ENCODE results near the gene ANKRD22.
A peak's percentile ranks its signal among the peaks of the same experiment; 100 is the strongest.

Gene ANKRD22

DNA sequence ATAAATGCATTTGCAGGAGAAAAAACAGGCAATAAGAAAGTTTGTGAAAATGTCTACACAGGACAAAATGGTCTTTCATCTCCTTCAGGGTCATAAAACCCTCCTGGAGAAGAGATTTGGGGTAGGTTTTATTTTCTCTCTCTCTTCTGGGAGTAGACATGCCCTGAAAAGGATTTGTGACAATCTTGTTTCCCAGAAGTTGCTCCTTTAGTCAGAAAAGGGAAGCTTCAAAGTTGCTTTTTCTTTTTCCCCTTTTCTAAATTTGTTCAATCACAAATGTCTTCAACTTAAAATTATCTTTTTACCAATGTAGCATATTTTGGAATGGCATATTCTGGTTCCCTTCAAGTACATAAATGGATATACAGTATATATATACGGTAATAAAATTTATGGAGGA, 9.4 kb upstream of the ANKRD22 start:
- TF ChIP-seq, protein P1, sequence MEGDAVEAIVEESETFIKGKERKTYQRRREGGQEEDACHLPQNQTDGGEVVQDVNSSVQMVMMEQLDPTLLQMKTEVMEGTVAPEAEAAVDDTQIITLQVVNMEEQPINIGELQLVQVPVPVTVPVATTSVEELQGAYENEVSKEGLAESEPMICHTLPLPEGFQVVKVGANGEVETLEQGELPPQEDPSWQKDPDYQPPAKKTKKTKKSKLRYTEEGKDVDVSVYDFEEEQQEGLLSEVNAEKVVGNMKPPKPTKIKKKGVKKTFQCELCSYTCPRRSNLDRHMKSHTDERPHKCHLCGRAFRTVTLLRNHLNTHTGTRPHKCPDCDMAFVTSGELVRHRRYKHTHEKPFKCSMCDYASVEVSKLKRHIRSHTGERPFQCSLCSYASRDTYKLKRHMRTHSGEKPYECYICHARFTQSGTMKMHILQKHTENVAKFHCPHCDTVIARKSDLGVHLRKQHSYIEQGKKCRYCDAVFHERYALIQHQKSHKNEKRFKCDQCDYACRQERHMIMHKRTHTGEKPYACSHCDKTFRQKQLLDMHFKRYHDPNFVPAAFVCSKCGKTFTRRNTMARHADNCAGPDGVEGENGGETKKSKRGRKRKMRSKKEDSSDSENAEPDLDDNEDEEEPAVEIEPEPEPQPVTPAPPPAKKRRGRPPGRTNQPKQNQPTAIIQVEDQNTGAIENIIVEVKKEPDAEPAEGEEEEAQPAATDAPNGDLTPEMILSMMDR (IDR thresholded peaks at IDR 0.05; ENCODE audit: control insufficient read depth, extremely low read depth, insufficient read depth), result no peak
- DNase-seq (ENCODE audit: low read depth), result no peak
- H3K4me3 ChIP-seq (ENCODE audit: low read depth, low read length), result no peak overlapping the region

DNA sequence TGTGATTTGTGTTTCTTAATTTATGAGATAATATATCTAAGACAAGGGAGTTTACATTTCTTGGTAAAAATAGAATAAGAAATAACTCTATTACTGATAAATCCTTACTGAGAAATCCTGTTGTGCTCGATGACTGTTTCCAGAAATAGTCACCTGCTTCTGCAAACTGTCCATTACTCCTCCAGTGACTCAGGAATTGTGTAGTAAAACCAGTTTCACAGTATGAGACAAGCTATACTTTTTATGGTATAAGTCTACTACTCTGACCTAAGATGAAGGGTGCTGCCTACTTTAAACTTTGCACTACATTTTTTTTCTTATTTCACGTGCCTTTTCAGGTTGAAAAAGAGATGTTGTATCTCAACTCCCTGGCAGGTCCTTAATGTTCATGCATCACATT, 6.8 kb upstream of the ANKRD22 start:
- no peak overlapping the region for H3K4me3 ChIP-seq (ENCODE audit: low read depth, low read length)
- TF ChIP-seq, protein P1 (IDR thresholded peaks at IDR 0.05; ENCODE audit: control insufficient read depth, extremely low read depth, insufficient read depth), result no peak
- DNase-seq (ENCODE audit: low read depth), result peak; percentile 25

DNA sequence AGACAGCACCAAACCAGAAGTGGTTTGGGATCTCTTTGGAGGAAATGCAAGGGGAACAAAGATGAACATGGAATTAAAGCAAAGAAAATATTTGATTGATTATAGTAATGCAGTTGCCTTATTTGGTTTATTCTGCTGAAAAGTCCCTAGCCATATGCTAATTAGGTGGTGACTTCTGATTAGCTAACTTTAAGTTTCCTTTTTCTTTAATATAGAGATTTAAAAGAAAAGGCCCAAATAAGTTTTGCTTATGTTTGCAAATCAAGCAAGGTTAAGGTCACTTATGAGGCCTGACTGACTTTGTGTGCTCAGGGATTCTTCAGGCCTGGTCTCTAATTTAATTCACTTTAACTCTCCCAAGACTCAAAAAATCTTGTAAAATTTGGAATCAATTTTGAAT, 6.2 kb upstream of the ANKRD22 start:
- no peak for DNase-seq (ENCODE audit: low read depth)
- TF ChIP-seq, protein P1 (IDR thresholded peaks at IDR 0.05; ENCODE audit: control insufficient read depth, extremely low read depth, insufficient read depth), result no peak
- no peak overlapping the region for H3K4me3 ChIP-seq (ENCODE audit: low read depth, low read length)

DNA sequence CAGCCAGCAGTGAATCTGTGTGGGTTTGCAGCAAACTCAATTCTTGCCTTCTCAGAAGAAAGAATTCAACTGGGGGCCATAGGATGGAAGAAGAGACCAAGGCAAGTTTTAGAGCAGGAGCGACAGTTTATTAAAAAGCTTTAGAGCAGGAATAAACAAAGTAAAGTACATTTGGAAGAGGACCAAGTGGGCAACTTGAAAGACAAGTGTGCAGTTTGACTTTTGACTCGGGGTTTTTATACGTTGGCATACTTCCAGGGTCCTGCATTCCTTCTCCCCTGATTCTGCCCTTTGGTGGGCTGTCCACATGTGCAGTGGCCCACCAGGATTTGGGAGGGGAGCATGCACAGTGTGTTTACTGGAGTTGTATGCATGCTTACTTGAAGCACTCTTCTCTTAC, 3.0 kb upstream of the ANKRD22 start:
- no peak overlapping the region for H3K4me3 ChIP-seq (ENCODE audit: low read depth, low read length)
- TF ChIP-seq, protein P1 (IDR thresholded peaks at IDR 0.05; ENCODE audit: control insufficient read depth, extremely low read depth, insufficient read depth), result no peak
- no peak for DNase-seq (ENCODE audit: low read depth)

DNA sequence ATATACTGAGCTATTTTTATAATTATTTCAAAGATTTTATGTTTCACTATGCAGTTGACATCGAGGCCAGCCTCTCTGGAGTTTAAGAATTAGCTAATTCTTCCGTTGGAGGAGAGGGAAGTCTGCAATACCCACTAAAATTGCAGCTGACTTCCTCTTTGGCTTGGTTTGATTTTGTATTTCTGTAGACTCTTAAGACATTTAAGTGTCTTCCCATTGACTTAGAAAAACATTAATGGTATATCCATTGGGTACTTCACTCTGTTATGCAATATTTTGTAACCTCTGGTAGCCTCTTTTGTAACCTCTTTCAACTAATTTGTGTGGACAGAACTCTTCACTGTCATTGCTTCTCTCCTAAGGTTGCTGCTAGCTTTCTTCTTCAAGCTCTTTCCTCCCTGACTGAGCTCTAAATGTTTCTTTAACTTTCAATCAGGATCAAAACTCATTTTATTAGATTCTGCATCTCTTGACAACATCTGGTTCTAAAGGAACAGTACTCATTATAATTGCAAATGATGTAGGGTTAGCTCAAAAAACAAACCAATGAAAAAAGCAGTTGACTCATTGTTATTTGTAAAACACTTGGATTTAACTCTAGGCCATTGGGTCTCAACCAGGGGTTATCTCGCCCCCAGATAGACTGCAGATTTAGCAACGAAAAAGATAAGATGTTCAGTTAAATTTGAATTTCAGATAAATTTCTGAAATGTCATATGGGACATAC, 1.7 kb upstream of the ANKRD22 start:
- TF ChIP-seq, protein P1 (IDR thresholded peaks at IDR 0.05; ENCODE audit: control insufficient read depth, extremely low read depth, insufficient read depth), result no peak
- H3K4me3 ChIP-seq (ENCODE audit: low read depth, low read length), result no peak overlapping the region
- no peak for DNase-seq (ENCODE audit: low read depth)

DNA sequence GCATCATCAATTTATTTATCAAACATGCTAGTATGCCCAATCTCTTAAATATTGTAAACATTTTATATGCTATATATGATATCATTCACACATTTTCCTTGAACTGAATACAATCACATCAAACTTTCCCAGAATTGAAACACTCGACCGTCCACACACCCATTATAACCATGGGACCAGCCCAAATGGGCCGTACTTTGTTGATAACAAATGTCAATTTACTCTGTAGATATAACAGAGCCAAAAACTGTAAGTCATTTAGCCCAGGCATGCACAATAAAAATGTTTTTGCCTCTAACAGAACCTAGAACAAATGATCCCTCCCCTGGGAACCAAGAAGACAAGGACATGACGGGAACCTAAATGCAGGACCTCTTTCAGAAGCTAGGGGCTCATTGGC, 683 bp upstream of the ANKRD22 start:
- TF ChIP-seq, protein P1 (IDR thresholded peaks at IDR 0.05; ENCODE audit: control insufficient read depth, extremely low read depth, insufficient read depth), result no peak
- no peak for DNase-seq (ENCODE audit: low read depth)
- H3K4me3 ChIP-seq (ENCODE audit: low read depth, low read length), result no peak overlapping the region

DNA sequence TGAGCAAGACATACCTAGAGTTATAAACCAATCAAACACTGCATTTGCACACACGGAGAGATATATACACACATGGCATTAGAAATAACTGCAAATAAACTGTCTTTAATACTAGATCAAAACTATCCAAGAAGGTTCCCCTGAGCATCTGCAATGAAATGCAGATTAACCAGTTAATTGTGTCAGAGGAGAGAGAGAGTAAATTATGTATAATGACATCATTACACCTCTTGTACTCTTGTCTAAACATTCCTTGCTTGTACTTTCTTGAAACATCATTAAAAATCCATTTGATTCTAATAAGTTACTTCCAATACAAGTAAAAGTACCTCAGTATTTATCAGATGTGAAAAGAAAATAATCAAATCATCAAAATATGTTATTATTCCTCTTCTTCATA, 932 bp downstream of the ANKRD22 start:
- H3K4me3 ChIP-seq (ENCODE audit: low read depth, low read length), result no peak overlapping the region
- DNase-seq (ENCODE audit: low read depth), result no peak
- TF ChIP-seq, protein P1 (IDR thresholded peaks at IDR 0.05; ENCODE audit: control insufficient read depth, extremely low read depth, insufficient read depth), result no peak
